Stimulated activated CD8-positive, alpha-beta memory T cell treated with anti-CD3 and anti-CD28 coated beads, Interleukin-2, amount 100 ng/mL, for 1 hour (primary cell): Measurements from ENCODE around the gene ERF.

Experiments
- DNase-seq, 2 donors: peaks; one replicate each; pipeline ENCODE4 v3.0.0-alpha.2; 2020; ENCODE audit warnings: low read depth in 2 of 2

ERF gene

DNA sequence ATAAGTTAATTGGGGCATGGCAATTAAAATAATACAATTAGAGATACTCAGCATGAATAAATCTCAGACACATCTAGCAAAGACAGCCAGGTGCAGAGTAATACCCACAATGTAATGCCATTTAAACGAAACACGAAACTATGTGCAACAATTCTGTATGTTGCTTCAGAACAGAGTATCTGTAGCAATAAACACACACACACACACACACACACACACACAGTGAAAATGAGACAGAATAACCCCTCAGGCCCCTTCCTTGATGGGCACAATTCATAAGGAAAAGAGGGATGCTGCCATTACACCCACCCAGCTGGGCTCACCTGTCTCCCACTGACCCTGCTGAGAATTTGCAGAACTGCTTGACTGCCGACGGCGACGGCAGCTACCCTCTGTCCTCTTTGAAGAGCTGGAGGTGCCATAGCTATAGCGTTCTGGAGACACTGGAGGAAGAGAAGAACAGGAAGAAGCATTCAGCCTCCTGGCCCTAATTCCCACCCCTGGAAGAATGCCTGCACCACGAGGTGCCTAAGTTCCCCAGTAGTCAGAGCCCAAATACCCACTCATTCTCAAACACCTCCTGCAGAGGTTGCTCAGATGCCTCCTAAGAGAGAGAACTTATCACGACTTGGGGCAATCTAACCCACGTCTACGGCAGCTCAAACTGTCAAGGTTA is 40.0 kb downstream of the ERF start:
- DNase-seq = no peak

- DNase-seq = no peak
Measured at GRCh38 chr19:42212886-42213285, 42.0 kb downstream of the ERF start.

GRCh38 chr19:42208612-42209011 is 46.3 kb downstream of the ERF start:
- DNase-seq = no peak

- no peak for DNase-seq
Measured at GRCh38 chr19:42207767-42208271, 47.1 kb downstream of the ERF start.

GRCh38 chr19:42206871-42207755 is 47.8 kb downstream of the ERF start:
- DNase-seq = no peak

GRCh38 chr19:42204664-42205063 is 50.3 kb downstream of the ERF start:
- no peak for DNase-seq

DNA sequence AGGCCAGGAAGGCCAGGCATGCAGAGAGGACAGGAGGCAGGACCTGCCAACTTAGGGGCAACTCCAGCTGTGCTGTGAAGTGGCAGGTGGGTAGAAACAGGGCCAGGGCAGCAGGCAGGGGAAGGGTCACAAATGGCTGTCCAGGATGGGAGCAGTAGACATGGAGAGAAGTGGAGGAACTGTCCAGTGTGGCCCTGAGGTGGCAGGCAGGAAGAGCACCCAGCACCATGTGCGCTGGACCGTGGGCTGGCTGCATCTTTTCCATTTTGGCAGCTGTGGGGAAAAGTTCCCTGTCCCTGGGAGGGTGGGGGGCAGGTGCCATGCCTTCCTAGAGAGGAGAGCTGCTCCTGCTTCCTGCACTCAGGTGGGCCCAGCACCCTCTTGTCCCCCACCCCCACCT is 51.2 kb downstream of the ERF start:
- DNase-seq = no peak

- DNase-seq = no peak
Measured at GRCh38 chr19:42202290-42202880, 52.5 kb downstream of the ERF start.

GRCh38 chr19:42201489-42202289 is 53.2 kb downstream of the ERF start:
- DNase-seq = peak in 1 of 2 donors; percentile 16

DNA sequence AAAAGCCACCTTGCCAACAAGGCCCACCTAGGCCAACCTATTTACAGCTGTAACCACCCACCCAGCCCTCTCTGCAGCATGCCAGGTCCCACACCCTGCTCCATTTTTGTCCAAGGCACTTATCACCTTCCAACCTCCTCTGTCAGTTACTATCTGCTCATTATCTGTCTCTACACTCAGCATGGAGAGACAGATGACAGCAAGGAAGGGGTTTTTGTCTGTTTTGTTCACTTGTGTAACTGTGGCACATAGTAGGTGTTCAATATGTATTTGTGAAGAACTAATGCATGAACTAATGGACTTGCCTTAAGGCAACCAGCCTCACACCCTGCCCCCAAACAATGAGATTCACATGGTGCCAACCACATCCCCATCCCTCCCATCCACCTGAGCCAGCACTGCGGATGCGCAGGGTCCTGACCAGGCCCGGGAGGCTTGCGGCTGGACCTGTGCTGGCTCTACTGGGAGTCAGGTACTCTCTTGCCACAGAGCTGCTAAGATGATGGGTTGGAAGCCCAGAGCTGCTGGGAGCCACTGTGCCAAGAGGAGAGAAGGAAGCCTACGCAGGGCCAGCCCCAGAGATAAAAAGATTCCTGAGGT is 54.7 kb downstream of the ERF start:
- no peak for DNase-seq

DNA sequence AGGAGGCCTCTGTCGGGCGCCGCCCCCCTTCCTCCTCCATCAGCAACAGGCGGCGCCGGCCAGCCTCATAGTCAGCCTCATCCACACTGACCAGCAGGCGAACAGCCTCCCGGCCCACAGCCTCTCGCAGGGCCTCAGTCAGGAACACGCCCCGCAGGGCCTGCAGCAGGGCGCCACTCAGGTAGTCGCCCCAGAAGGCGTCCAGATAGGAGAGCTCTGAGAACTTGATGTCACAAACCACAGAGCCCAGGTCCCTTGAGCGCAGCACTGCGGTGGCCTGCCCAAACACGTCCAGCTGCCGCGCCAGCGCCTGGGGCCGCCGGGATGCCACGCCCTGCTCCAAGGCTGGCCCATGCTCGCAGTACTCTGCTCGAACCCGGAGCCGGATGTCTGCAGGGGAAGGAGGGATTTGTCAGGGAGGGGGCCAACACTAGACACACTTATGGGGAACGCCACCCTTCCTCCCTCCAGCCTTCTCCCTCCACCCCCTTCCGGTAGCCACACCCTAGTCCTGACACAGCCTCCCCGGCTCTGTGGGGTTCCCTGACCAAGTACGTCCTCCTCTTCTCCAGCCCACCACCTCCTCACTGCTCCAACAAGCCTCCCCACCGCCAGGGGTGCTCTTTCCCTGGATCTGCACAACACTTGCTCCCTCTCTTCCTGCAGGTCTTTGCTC is 55.4 kb downstream of the ERF start:
- peak in 1 of 2 donors; percentile 24 for DNase-seq

GRCh38 chr19:42198676-42199439 is 56.1 kb downstream of the ERF start:
- DNase-seq = peak; percentile 53 to 59
